Panc1 (cell line): Measurements from ENCODE around the gene ZNHIT3.

ENCODE experiments used
- POLR2AphosphoS5 ChIP-seq: IDR thresholded peaks from 2 replicates; pipeline ENCODE4 v1.6.1; 2012; ENCODE audit warnings: mild to moderate bottlenecking, low read depth, low read length, moderate library complexity
- TF ChIP-seq, protein P1 (sequence below): fragments of 450-650 bp; IDR thresholded peaks from 2 replicates; pipeline ENCODE4 v1.5.1; 2017; ENCODE audit warnings: mild to moderate bottlenecking
- TF ChIP-seq, protein P2 (sequence below), 2 experiments: IDR thresholded peaks; 2 replicates each; pipeline ENCODE4 v1.6.1; 2011 to 2012; ENCODE audit warnings: low read depth in 2 of 2, control low read depth in 1 of 2, low read length in 1 of 2, mild to moderate bottlenecking in 1 of 2, moderate library complexity in 1 of 2; ENCODE audit not compliant: insufficient read depth in 1 of 2

- TF ChIP-seq, protein P1, sequence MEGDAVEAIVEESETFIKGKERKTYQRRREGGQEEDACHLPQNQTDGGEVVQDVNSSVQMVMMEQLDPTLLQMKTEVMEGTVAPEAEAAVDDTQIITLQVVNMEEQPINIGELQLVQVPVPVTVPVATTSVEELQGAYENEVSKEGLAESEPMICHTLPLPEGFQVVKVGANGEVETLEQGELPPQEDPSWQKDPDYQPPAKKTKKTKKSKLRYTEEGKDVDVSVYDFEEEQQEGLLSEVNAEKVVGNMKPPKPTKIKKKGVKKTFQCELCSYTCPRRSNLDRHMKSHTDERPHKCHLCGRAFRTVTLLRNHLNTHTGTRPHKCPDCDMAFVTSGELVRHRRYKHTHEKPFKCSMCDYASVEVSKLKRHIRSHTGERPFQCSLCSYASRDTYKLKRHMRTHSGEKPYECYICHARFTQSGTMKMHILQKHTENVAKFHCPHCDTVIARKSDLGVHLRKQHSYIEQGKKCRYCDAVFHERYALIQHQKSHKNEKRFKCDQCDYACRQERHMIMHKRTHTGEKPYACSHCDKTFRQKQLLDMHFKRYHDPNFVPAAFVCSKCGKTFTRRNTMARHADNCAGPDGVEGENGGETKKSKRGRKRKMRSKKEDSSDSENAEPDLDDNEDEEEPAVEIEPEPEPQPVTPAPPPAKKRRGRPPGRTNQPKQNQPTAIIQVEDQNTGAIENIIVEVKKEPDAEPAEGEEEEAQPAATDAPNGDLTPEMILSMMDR, result no peak
- peak; percentile 84 for TF ChIP-seq POLR2AphosphoS5
- TF ChIP-seq, protein P2, sequence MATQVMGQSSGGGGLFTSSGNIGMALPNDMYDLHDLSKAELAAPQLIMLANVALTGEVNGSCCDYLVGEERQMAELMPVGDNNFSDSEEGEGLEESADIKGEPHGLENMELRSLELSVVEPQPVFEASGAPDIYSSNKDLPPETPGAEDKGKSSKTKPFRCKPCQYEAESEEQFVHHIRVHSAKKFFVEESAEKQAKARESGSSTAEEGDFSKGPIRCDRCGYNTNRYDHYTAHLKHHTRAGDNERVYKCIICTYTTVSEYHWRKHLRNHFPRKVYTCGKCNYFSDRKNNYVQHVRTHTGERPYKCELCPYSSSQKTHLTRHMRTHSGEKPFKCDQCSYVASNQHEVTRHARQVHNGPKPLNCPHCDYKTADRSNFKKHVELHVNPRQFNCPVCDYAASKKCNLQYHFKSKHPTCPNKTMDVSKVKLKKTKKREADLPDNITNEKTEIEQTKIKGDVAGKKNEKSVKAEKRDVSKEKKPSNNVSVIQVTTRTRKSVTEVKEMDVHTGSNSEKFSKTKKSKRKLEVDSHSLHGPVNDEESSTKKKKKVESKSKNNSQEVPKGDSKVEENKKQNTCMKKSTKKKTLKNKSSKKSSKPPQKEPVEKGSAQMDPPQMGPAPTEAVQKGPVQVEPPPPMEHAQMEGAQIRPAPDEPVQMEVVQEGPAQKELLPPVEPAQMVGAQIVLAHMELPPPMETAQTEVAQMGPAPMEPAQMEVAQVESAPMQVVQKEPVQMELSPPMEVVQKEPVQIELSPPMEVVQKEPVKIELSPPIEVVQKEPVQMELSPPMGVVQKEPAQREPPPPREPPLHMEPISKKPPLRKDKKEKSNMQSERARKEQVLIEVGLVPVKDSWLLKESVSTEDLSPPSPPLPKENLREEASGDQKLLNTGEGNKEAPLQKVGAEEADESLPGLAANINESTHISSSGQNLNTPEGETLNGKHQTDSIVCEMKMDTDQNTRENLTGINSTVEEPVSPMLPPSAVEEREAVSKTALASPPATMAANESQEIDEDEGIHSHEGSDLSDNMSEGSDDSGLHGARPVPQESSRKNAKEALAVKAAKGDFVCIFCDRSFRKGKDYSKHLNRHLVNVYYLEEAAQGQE (IDR thresholded peaks at IDR 0.05; ENCODE audit: insufficient read depth in 1 of 2, low read depth in 2 of 2, low read length in 1 of 2), result no peak
These were observed 58.0 kb downstream of the ZNHIT3 start, which contains the start of gene GGNBP2 for GRCh38 chr17:36544307-36545076.
